Measurements from ENCODE around the gene PRSS33. TPM values are rescaled to one million over a fixed set of nuclear protein-coding genes. Genes with fewer than 3 reads are reported as not detected.
A peak's percentile ranks its signal among the peaks of the same experiment; 100 is the strongest.

PRSS33 gene
- total and polyA plus RNA-seq, 9 of the 15 experiments (the other 6 are each of a cell fraction or from before 2014, with no cell fraction given): not detected

DNA sequence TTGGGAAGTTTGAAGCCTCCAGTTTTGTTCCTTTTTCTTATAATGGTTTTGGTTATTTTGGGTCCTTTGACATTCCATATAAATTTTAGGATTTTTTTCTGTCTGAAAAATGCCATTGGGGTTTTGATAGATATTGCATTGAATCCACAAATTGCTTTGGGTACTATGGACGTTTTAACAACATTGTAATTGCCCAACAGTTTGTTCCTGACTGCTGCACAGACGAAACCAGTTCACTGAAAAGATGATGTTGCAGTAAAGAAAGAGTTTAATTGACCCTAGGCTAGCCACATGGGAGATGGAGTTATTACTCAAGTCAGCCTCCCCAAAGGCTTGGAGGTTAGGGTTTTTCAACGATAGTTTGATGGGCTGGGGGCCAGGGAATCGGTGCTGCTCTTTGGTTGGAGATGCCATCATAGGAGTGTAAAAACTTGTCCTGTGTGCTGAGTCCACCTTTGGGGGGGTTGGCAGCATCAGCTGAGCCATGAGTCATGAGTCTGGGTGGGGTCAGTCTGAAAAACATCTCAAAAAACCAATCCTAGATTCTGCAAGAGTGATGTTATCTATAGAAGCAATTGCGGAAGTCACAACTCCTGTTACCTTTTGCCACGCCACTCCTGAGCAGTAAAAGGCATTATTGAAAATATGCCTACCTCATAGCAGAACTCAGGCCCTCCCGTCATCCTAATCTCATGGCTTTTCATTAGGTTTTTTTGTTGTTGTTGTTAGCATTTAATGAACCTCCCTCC lies 8.2 kb upstream of the PRSS33 start (continued):
- TF ChIP-seq FOXK2 (conservative IDR thresholded peaks at IDR 0.05 in 1 of 2, IDR thresholded peaks at IDR 0.05 in 1 of 2; ENCODE audit: low read depth in 2 of 2): peak; percentile 50 to 53; a peak in 2 of 4 replicates
- no peak for TF ChIP-seq NFRKB (IDR thresholded peaks at IDR 0.05; ENCODE audit: low read depth)
- TF ChIP-seq ZNF174 (CRISPR knock-in tag; IDR thresholded peaks at IDR 0.05): no peak
- peak; percentile 70 for TF ChIP-seq VEZF1 (CRISPR knock-in tag; IDR thresholded peaks at IDR 0.05)
- TF ChIP-seq SAFB (IDR thresholded peaks at IDR 0.05; ENCODE audit: borderline replicate concordance, low read depth, low read length): no peak
- TF ChIP-seq FOXM1 (IDR thresholded peaks at IDR 0.05; ENCODE audit: low read depth): no peak
- TF ChIP-seq FOXM1 (CRISPR knock-in tag; IDR thresholded peaks at IDR 0.05; ENCODE audit: low read depth): no peak
- 0 out of 2 replicates have a peak, but pooled peaks have one; percentile 25 for TF ChIP-seq MYC (IDR thresholded peaks at IDR 0.05; ENCODE audit: low read depth, low read length)
- no peak for TF ChIP-seq MYC (CRISPR knock-in tag; IDR thresholded peaks at IDR 0.05; ENCODE audit: borderline replicate concordance, low read depth)
- TF ChIP-seq ZSCAN29 (IDR thresholded peaks at IDR 0.05): no peak
- TF ChIP-seq ZKSCAN1 (IDR thresholded peaks at IDR 0.05; ENCODE audit: low read depth, low read length): no peak
- TF ChIP-seq ZNF354B (CRISPR knock-in tag; IDR thresholded peaks at IDR 0.05): no peak
- TF ChIP-seq TCF7L2 (IDR thresholded peaks at IDR 0.05; ENCODE audit: low read depth, low read length): no peak
- TF ChIP-seq, protein P1, sequence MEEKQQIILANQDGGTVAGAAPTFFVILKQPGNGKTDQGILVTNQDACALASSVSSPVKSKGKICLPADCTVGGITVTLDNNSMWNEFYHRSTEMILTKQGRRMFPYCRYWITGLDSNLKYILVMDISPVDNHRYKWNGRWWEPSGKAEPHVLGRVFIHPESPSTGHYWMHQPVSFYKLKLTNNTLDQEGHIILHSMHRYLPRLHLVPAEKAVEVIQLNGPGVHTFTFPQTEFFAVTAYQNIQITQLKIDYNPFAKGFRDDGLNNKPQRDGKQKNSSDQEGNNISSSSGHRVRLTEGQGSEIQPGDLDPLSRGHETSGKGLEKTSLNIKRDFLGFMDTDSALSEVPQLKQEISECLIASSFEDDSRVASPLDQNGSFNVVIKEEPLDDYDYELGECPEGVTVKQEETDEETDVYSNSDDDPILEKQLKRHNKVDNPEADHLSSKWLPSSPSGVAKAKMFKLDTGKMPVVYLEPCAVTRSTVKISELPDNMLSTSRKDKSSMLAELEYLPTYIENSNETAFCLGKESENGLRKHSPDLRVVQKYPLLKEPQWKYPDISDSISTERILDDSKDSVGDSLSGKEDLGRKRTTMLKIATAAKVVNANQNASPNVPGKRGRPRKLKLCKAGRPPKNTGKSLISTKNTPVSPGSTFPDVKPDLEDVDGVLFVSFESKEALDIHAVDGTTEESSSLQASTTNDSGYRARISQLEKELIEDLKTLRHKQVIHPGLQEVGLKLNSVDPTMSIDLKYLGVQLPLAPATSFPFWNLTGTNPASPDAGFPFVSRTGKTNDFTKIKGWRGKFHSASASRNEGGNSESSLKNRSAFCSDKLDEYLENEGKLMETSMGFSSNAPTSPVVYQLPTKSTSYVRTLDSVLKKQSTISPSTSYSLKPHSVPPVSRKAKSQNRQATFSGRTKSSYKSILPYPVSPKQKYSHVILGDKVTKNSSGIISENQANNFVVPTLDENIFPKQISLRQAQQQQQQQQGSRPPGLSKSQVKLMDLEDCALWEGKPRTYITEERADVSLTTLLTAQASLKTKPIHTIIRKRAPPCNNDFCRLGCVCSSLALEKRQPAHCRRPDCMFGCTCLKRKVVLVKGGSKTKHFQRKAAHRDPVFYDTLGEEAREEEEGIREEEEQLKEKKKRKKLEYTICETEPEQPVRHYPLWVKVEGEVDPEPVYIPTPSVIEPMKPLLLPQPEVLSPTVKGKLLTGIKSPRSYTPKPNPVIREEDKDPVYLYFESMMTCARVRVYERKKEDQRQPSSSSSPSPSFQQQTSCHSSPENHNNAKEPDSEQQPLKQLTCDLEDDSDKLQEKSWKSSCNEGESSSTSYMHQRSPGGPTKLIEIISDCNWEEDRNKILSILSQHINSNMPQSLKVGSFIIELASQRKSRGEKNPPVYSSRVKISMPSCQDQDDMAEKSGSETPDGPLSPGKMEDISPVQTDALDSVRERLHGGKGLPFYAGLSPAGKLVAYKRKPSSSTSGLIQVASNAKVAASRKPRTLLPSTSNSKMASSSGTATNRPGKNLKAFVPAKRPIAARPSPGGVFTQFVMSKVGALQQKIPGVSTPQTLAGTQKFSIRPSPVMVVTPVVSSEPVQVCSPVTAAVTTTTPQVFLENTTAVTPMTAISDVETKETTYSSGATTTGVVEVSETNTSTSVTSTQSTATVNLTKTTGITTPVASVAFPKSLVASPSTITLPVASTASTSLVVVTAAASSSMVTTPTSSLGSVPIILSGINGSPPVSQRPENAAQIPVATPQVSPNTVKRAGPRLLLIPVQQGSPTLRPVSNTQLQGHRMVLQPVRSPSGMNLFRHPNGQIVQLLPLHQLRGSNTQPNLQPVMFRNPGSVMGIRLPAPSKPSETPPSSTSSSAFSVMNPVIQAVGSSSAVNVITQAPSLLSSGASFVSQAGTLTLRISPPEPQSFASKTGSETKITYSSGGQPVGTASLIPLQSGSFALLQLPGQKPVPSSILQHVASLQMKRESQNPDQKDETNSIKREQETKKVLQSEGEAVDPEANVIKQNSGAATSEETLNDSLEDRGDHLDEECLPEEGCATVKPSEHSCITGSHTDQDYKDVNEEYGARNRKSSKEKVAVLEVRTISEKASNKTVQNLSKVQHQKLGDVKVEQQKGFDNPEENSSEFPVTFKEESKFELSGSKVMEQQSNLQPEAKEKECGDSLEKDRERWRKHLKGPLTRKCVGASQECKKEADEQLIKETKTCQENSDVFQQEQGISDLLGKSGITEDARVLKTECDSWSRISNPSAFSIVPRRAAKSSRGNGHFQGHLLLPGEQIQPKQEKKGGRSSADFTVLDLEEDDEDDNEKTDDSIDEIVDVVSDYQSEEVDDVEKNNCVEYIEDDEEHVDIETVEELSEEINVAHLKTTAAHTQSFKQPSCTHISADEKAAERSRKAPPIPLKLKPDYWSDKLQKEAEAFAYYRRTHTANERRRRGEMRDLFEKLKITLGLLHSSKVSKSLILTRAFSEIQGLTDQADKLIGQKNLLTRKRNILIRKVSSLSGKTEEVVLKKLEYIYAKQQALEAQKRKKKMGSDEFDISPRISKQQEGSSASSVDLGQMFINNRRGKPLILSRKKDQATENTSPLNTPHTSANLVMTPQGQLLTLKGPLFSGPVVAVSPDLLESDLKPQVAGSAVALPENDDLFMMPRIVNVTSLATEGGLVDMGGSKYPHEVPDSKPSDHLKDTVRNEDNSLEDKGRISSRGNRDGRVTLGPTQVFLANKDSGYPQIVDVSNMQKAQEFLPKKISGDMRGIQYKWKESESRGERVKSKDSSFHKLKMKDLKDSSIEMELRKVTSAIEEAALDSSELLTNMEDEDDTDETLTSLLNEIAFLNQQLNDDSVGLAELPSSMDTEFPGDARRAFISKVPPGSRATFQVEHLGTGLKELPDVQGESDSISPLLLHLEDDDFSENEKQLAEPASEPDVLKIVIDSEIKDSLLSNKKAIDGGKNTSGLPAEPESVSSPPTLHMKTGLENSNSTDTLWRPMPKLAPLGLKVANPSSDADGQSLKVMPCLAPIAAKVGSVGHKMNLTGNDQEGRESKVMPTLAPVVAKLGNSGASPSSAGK (IDR thresholded peaks at IDR 0.05): peak; percentile 25; the same call in 1 of the 2 replicates

Measured in K562 (cell line).